ENCODE results near the gene SH3BP5L. TPM values are rescaled to one million over a fixed set of nuclear protein-coding genes. Genes with fewer than 3 reads are reported as not detected.

SH3BP5L gene
- total RNA-seq, 1 donor: 28.9 TPM

DNA sequence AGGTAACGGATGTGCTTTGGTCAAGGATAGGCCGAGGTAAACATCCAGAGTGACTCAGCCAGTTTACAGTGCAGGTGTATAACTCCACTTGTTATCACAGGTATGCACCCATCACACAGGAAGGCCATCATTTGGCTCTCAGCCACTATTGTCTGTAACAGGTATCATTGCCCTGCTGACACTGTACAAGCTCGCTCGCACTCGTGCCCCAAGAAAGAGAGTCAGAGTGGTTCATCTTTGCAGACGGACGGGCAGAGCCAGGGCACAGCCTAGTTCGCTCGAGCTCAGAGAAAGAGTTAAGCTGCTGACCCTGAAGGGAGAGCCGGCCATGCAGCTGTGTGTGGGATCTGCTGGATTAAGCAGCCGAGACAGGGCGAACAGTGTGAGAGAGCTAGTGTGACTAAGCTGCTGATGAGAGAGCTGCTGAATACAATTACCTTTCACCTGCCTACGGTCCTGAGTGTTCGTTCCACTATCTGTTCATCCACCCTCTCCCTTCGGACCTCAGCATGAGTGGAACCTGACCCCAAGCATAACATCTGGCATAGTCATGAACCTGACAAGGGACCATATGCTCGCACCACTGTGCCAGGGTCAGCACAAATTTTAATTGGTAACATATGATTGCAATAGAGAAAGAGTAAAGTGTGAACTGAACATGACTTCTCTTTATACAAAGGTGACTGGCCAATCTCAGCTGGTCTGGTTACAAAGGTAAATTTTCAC, 43.1 kb downstream of the SH3BP5L start:
- H3K4me3 ChIP-seq (ENCODE audit: low read depth, low read length): no peak overlapping the region
- DNase-seq (ENCODE audit: low read depth): no peak
- TF ChIP-seq, protein P1, sequence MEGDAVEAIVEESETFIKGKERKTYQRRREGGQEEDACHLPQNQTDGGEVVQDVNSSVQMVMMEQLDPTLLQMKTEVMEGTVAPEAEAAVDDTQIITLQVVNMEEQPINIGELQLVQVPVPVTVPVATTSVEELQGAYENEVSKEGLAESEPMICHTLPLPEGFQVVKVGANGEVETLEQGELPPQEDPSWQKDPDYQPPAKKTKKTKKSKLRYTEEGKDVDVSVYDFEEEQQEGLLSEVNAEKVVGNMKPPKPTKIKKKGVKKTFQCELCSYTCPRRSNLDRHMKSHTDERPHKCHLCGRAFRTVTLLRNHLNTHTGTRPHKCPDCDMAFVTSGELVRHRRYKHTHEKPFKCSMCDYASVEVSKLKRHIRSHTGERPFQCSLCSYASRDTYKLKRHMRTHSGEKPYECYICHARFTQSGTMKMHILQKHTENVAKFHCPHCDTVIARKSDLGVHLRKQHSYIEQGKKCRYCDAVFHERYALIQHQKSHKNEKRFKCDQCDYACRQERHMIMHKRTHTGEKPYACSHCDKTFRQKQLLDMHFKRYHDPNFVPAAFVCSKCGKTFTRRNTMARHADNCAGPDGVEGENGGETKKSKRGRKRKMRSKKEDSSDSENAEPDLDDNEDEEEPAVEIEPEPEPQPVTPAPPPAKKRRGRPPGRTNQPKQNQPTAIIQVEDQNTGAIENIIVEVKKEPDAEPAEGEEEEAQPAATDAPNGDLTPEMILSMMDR (IDR thresholded peaks at IDR 0.05; ENCODE audit: insufficient read depth, low read depth, low read length): no peak

DNA sequence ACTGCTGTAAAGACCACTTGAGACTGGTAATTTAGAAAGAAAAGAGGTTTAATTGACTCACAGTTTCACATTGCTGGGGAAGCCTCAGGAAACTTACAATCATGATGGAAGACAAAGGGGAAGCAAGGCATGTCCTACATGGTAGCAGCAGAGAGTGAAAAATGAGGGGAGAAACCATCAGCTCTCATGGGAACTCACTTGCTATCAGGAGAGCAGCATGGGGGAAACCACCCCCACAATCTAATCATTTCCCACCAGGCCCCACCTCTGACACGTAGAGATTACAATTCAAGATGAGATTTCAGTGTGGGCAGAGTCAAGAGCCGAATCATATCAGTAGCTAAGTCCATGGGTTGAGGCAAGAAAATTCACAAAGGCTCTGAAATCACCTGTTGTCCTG, 46.4 kb downstream of the SH3BP5L start:
- no peak overlapping the region for H3K4me3 ChIP-seq (ENCODE audit: low read depth, low read length)
- DNase-seq (ENCODE audit: low read depth): no peak
- TF ChIP-seq, protein P1 (IDR thresholded peaks at IDR 0.05; ENCODE audit: insufficient read depth, low read depth, low read length): no peak

DNA sequence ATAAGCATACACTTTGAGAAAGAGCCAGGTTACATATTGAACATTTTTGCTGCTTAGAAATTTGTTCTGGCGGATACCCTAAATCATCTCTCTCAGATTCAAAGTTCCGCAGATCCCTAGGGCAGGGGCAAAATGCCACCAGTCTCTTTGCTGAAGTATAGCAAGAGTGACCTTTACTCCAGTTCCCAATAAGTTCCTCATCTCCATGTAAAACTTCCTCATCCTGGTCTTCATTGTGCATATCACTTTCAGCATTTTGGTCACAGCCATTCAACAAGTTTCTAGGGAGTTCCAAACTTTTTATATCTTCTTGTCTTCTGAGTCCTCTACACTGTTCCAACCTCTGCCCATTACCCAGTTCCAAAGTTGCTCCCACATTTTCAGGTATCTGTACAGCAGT, 46.8 kb downstream of the SH3BP5L start:
- TF ChIP-seq, protein P1 (IDR thresholded peaks at IDR 0.05; ENCODE audit: insufficient read depth, low read depth, low read length): no peak
- no peak for DNase-seq (ENCODE audit: low read depth)
- no peak overlapping the region for H3K4me3 ChIP-seq (ENCODE audit: low read depth, low read length)

DNA sequence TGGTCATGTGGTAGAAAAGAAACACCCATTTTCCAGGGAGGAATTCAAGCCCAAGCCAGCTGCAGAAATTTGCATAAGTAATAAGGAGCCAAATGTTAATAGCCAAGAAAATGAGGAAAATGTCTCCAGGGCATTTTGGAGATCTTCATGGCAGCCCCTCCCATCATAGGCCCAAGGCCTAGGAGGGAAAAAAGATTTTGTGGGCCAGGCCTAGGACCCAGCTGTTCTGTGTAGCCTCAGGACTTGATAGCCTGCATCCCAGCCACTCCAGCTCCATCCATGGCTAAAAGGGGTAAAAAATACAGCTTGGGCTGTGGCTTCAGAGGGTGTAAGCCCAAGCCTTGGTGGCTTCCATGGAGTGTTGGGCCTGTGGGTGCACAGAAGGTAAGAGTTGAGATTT, 48.7 kb downstream of the SH3BP5L start:
- no peak for DNase-seq (ENCODE audit: low read depth)
- H3K4me3 ChIP-seq (ENCODE audit: low read depth, low read length): no peak overlapping the region
- TF ChIP-seq, protein P1 (IDR thresholded peaks at IDR 0.05; ENCODE audit: insufficient read depth, low read depth, low read length): no peak

DNA sequence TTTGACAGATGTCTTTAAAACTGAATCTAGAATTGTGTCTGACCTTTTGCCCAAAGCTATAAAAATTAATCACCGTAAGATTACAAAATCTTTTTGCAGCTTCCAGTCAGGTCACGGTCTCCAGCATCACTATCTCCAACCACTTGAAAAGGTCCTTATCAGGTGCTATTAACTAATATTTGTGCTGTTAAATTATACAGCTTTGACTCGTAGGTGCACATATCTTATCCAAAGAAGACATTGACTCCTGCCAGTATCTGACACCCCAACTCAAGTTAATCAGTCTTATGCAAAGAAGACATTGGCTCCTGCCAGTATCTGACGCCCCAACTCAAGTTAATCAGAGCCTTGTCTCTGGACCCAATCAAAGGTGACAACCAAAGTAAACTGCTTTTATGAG, 50.3 kb downstream of the SH3BP5L start:
- H3K4me3 ChIP-seq (ENCODE audit: low read depth, low read length): no peak overlapping the region
- no peak for DNase-seq (ENCODE audit: low read depth)
- TF ChIP-seq, protein P1 (IDR thresholded peaks at IDR 0.05; ENCODE audit: insufficient read depth, low read depth, low read length): no peak

Small RNA genes within 50 kb of the gene (small RNA-seq; reads per million reads assigned to genes)
- gene MIR3124: not detected

Other genes with a start within 250 kb of the SH3BP5L start
- gene OR2T10, start 228.2 kb downstream of the SH3BP5L start, total RNA-seq: not detected in 2 replicates
- gene OR2T11, start 190.8 kb downstream of the SH3BP5L start, total RNA-seq: not detected in 2 replicates
- gene OR2T35, start 180.6 kb downstream of the SH3BP5L start, total RNA-seq: not detected in 2 replicates
- gene OR2T27, start 170.4 kb downstream of the SH3BP5L start, total RNA-seq: not detected in 2 replicates
- gene OR14I1, start 123.1 kb downstream of the SH3BP5L start, total RNA-seq: not detected in 2 replicates
- under 0.01 TPM in 1 of 2 replicates, not detected in the other for gene LYPD8, start 70.2 kb downstream of the SH3BP5L start, total RNA-seq
- 17.7 and 19.4 TPM in 2 replicates for gene ZNF672, start 12.3 kb upstream of the SH3BP5L start, total RNA-seq
- gene ZNF692, start 33.2 kb upstream of the SH3BP5L start, total RNA-seq: 10.6 and 22.0 TPM in 2 replicates
- 3.9 and 7.8 TPM in 2 replicates for gene PGBD2, start 80.3 kb upstream of the SH3BP5L start, total RNA-seq

All from fibroblast of villous mesenchyme (primary cell).